ENCODE measurements around the gene TEKT1.
"Not testable (repeated sequence)": the region's sequence is repeated elsewhere in the genome, so short reads cannot be mapped to it uniquely, and the experiment has no call there.

TEKT1 gene

GRCh38 chr17:6831661-6832263 is at the start of gene TEKT1:
TEKT1 (minus strand) TSS chr17:6831729; CDS start chr17:6830376, 1,353 bp downstream.
- DNase-seq (ENCODE audit: low spot score), result peak; percentile 63

- DNase-seq (ENCODE audit: low spot score), result not testable (repeated sequence)
These were observed 47.9 kb upstream of the TEKT1 start for GRCh38 chr17:6879221-6879975.

- not testable (repeated sequence) for DNase-seq (ENCODE audit: low spot score)
These were observed 43.7 kb upstream of the TEKT1 start for GRCh38 chr17:6875276-6875675.

- DNase-seq (ENCODE audit: low spot score), result no peak
These were observed 41.4 kb upstream of the TEKT1 start for GRCh38 chr17:6872936-6873335.

- no peak for DNase-seq (ENCODE audit: low spot score)
These were observed 39.3 kb upstream of the TEKT1 start for GRCh38 chr17:6870841-6871240.

- no peak for DNase-seq (ENCODE audit: low spot score)
These were observed 37.1 kb upstream of the TEKT1 start for GRCh38 chr17:6868582-6868981.

GRCh38 chr17:6867849-6868248 is 36.3 kb upstream of the TEKT1 start:
- no peak for DNase-seq (ENCODE audit: low spot score)

GRCh38 chr17:6862825-6863224 is 31.3 kb upstream of the TEKT1 start:
- no peak for DNase-seq (ENCODE audit: low spot score)

- no peak for DNase-seq (ENCODE audit: low spot score)
These were observed 30.6 kb upstream of the TEKT1 start for GRCh38 chr17:6862122-6862521.

- DNase-seq (ENCODE audit: low spot score), result no peak
These were observed 26.4 kb upstream of the TEKT1 start for GRCh38 chr17:6857904-6858303.

GRCh38 chr17:6857336-6857735 is 25.8 kb upstream of the TEKT1 start:
- no peak for DNase-seq (ENCODE audit: low spot score)

GRCh38 chr17:6856051-6856450 is 24.5 kb upstream of the TEKT1 start:
- no peak for DNase-seq (ENCODE audit: low spot score)

- no peak for DNase-seq (ENCODE audit: low spot score)
These were observed 22.4 kb upstream of the TEKT1 start for GRCh38 chr17:6853764-6854442.

- DNase-seq (ENCODE audit: low spot score), result not testable (repeated sequence)
These were observed 17.1 kb upstream of the TEKT1 start for GRCh38 chr17:6848545-6849179.

- DNase-seq (ENCODE audit: low spot score), result not testable (repeated sequence)
These were observed 14.6 kb upstream of the TEKT1 start for GRCh38 chr17:6846138-6846537.

- DNase-seq (ENCODE audit: low spot score), result not testable (repeated sequence)
These were observed 12.9 kb upstream of the TEKT1 start for GRCh38 chr17:6844406-6844805.

- peak; percentile 58 for DNase-seq (ENCODE audit: low spot score)
These were observed 11.8 kb upstream of the TEKT1 start for GRCh38 chr17:6843241-6843880.

- not testable (repeated sequence) for DNase-seq (ENCODE audit: low spot score)
These were observed 10.2 kb upstream of the TEKT1 start for GRCh38 chr17:6841769-6842168.

GRCh38 chr17:6830383-6830986 is 1.0 kb downstream of the TEKT1 start:
- DNase-seq (ENCODE audit: low spot score), result no peak

GRCh38 chr17:6823011-6823442 is 8.5 kb downstream of the TEKT1 start:
- DNase-seq (ENCODE audit: low spot score), result peak; percentile 56

- no peak for DNase-seq (ENCODE audit: low spot score)
These were observed 12.6 kb downstream of the TEKT1 start for GRCh38 chr17:6818938-6819337.

- DNase-seq (ENCODE audit: low spot score), result not testable (repeated sequence)
These were observed 15.2 kb downstream of the TEKT1 start for GRCh38 chr17:6816368-6816767.

Data from GM03348 (cell line).